OCI-LY7 (cell line): ENCODE data around the gene HOXC4.

Experiments
- EZH2phosphoT487 ChIP-seq: fragments of 200-600 bp; sonication (generic); IDR thresholded peaks from 2 replicates; pipeline ENCODE4 v1.6.1; 2018; ENCODE audit warnings: low read depth, borderline replicate concordance, mild to moderate bottlenecking, mixed run types, antibody characterized with exemption, low read length, moderate library complexity, mixed read lengths
- TF ChIP-seq, protein P1 (sequence below): fragments of 200-600 bp; sonication (generic); conservative IDR thresholded peaks from 2 replicates; pipeline ENCODE4 v1.5.1; 2014; ENCODE audit warnings: mild to moderate bottlenecking, antibody characterized with exemption, low read length, moderate library complexity, mixed read lengths

DNA sequence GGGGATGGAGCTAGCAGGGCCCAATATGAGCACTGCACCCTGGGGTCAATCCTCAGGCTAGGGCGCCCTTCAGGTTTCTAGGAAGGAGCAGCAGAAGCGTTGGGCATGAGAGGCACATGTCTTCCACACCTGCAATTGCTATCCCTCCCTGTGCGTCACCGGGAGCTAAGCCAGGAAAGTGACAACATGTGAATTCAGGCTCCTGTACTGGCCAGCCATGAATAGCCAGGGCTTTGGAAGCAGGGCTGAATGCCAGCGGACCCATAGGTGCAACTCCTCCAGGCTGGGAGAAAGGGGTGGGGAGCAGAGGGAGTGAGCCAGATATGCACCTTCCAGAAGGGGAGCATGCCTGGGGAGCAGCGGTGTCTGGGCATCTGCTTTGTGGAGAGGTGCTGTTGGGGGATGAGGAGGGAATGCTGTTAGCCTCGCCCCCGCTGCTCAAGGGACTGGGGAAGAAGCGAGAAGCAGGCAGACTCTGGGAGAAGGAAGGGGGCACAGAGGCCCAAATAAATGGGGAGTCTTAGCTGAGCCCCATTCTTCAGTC is 14.7 kb upstream of the HOXC4 start:
- TF ChIP-seq, protein P1, sequence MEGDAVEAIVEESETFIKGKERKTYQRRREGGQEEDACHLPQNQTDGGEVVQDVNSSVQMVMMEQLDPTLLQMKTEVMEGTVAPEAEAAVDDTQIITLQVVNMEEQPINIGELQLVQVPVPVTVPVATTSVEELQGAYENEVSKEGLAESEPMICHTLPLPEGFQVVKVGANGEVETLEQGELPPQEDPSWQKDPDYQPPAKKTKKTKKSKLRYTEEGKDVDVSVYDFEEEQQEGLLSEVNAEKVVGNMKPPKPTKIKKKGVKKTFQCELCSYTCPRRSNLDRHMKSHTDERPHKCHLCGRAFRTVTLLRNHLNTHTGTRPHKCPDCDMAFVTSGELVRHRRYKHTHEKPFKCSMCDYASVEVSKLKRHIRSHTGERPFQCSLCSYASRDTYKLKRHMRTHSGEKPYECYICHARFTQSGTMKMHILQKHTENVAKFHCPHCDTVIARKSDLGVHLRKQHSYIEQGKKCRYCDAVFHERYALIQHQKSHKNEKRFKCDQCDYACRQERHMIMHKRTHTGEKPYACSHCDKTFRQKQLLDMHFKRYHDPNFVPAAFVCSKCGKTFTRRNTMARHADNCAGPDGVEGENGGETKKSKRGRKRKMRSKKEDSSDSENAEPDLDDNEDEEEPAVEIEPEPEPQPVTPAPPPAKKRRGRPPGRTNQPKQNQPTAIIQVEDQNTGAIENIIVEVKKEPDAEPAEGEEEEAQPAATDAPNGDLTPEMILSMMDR = no peak
- no peak for TF ChIP-seq EZH2phosphoT487
